ENCODE measurements around the gene STPG1.

STPG1 gene

DNA sequence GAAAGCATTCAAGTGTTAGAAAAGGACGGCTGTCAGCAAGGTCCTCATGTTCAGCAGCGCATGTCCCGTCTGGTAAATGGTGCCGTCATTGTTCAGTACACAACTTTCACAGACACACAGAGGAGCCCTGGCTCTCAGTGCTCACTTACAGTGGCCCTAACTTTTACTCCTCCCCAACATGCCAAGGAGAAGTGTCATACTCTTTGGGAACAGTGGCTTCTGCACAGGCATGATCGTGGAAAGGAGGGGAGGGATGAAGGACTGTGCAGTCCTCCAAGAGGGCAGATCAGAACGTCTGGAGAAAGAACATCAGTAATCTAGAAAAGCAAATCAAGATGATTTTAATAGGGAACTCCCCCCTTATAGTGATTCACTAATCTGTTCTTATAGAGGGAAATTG, 98.2 kb downstream of the STPG1 start:
- H3K4me3 ChIP-seq (ENCODE audit: low read length): no peak overlapping the region
- DNase-seq (ENCODE audit: low read depth): no peak
- TF ChIP-seq, protein P1, sequence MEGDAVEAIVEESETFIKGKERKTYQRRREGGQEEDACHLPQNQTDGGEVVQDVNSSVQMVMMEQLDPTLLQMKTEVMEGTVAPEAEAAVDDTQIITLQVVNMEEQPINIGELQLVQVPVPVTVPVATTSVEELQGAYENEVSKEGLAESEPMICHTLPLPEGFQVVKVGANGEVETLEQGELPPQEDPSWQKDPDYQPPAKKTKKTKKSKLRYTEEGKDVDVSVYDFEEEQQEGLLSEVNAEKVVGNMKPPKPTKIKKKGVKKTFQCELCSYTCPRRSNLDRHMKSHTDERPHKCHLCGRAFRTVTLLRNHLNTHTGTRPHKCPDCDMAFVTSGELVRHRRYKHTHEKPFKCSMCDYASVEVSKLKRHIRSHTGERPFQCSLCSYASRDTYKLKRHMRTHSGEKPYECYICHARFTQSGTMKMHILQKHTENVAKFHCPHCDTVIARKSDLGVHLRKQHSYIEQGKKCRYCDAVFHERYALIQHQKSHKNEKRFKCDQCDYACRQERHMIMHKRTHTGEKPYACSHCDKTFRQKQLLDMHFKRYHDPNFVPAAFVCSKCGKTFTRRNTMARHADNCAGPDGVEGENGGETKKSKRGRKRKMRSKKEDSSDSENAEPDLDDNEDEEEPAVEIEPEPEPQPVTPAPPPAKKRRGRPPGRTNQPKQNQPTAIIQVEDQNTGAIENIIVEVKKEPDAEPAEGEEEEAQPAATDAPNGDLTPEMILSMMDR (conservative IDR thresholded peaks at IDR 0.05; ENCODE audit: low read depth, low read length): no peak

DNA sequence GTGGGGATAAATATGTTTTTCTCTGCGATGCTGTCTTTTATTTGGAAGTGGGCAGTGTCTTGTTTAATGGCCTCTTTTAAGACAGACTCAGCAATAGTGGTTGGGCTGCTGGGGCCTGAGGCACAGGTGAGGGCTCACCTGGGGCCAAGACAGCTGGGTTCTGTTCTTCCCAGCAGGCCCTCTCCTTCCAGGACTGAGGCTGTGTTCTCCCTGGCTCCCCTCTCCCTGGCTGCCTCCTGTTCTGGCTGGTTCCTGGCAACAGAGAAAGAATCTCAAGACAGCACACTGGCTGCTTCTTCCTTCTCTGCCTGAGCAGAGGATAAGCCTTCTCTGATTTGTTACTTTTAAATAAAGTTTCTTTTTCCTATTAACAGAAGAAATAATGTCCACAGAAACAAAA, 101.8 kb downstream of the STPG1 start:
- TF ChIP-seq, protein P1 (conservative IDR thresholded peaks at IDR 0.05; ENCODE audit: low read depth, low read length): no peak
- DNase-seq (ENCODE audit: low read depth): no peak
- H3K4me3 ChIP-seq (ENCODE audit: low read length): no peak overlapping the region

DNA sequence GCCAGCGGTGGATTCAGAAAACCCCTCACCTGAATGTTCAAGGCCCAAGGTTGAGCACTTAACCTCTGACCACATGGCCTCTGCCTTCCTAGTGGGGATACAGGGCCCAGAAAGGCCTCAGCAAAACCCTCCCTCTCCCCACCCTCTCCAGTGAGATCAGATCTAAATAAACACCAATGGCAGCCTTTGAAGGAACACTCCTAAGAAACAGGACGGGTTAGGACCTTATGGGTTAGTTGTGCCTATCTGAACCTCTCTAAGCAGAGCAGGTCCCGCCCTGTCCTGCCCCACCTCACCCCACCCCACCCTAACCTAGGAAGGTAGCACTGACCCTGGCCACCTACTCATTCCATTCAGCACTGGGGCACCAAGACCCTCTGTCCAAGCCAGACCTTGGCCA, 102.3 kb downstream of the STPG1 start:
- no peak overlapping the region for H3K4me3 ChIP-seq (ENCODE audit: low read length)
- TF ChIP-seq, protein P1 (conservative IDR thresholded peaks at IDR 0.05; ENCODE audit: low read depth, low read length): no peak
- no peak for DNase-seq (ENCODE audit: low read depth)

DNA sequence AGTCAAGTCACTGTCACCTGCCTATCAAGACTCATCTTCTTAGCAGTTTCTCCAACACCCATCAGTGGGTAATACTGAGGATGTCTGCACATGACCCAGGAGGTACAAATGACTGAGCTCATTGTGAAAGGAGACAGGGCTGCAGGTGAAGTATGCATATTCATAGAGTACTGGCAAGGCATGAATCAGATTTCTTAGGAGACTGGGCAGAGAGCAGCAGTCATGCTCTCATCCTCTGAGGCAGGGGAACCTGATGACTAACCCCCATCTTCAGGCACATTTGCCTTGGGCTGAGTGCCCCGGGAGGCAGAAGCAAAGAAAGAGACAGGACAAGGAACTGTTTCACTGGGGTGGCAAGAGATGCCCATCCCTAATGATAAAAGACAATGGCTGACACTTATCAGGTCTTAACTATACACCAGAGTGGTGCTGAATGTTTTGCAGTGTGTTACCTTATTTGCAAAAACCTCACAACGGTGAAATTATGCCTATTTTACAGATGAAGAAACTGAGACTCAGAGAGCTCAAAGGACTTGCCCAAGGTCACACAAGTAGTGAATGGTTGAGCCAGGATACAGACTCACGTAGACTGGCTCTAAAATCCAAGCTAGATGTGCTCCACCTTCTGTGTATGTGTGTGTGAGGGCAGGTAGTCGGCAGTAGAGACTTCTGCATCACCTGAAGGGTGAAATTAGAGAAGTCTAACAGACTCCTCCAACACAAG, 103.7 kb downstream of the STPG1 start:
- TF ChIP-seq, protein P1 (conservative IDR thresholded peaks at IDR 0.05; ENCODE audit: low read depth, low read length): no peak
- H3K4me3 ChIP-seq (ENCODE audit: low read length): no peak overlapping the region
- DNase-seq (ENCODE audit: low read depth): no peak

DNA sequence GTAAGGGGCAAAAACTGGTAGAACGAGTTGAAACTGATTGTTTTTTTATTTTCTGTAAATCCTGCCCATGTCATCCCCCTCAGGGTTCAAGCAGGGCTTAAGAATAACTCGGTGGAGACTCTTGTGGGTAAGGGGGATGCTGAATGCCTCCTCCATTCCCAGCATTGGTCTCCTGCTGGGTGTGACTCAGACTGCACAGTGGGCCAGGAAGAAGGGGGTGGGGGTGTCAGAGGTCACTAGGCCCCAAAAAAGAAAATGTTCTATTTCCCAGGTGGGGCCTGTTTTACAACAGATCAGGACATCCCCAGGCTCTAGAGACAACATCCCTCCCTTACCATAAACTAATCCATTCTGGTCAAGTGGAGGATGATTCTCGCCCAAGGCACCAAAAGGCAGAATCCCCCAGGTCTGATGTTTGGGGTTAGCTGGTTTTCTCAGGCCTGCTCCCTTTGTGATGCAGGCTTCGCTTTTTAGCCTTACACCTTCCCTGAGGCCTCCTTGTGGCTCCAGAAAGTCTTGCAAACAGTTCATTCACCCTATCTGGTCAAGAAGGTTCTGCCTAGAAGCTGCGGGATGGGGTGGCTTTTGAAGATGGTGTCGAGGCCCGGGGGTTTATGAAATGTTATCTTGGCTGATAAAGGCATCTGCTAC, 105.1 kb downstream of the STPG1 start:
- no peak overlapping the region for H3K4me3 ChIP-seq (ENCODE audit: low read length)
- no peak for DNase-seq (ENCODE audit: low read depth)
- TF ChIP-seq, protein P1 (conservative IDR thresholded peaks at IDR 0.05; ENCODE audit: low read depth, low read length): peak; percentile 46

Measured in retinal pigment epithelial cell (primary cell).